ENCODE data around the gene CPT1C.

DNA sequence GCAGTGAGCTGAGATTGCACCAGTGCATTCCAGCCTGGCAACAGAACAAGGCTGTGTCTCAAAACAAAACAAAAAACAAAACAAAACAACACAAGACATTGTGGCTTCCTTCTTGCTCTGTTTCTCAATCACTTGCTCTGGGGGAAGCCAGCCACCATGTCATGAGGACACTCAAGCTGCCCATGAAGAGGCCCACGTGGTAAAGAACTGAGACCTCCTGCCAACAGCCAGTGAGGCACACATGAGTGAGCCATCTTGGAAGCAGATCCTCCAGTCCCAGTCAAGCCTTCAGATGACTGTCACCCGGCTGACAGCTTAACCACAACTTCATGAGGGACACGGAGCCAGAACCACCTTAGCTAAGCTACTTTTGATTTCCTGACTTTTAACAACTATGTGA, 25.2 kb downstream of the CPT1C start:
- TF ChIP-seq POLR2A (IDR thresholded peaks at IDR 0.05; ENCODE audit: low read depth, low read length) (no peak), MYC (IDR thresholded peaks at IDR 0.05; ENCODE audit: low read depth, low read length) (no peak), EZH2 (IDR thresholded peaks at IDR 0.05; ENCODE audit: borderline replicate concordance, low read depth, low read length, severe bottlenecking) (no peak), JUN (IDR thresholded peaks at IDR 0.05; ENCODE audit: borderline replicate concordance, insufficient read depth, insufficient read length, low read depth) (no peak)
- TF ChIP-seq, protein P1, sequence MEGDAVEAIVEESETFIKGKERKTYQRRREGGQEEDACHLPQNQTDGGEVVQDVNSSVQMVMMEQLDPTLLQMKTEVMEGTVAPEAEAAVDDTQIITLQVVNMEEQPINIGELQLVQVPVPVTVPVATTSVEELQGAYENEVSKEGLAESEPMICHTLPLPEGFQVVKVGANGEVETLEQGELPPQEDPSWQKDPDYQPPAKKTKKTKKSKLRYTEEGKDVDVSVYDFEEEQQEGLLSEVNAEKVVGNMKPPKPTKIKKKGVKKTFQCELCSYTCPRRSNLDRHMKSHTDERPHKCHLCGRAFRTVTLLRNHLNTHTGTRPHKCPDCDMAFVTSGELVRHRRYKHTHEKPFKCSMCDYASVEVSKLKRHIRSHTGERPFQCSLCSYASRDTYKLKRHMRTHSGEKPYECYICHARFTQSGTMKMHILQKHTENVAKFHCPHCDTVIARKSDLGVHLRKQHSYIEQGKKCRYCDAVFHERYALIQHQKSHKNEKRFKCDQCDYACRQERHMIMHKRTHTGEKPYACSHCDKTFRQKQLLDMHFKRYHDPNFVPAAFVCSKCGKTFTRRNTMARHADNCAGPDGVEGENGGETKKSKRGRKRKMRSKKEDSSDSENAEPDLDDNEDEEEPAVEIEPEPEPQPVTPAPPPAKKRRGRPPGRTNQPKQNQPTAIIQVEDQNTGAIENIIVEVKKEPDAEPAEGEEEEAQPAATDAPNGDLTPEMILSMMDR (IDR thresholded peaks at IDR 0.05; ENCODE audit: extremely low read depth in 1 of 2, insufficient read depth in 1 of 2, low read depth in 1 of 2, low read length in 2 of 2): no peak
- TF ChIP-seq, protein P2, sequence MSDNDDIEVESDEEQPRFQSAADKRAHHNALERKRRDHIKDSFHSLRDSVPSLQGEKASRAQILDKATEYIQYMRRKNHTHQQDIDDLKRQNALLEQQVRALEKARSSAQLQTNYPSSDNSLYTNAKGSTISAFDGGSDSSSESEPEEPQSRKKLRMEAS (IDR thresholded peaks at IDR 0.05; ENCODE audit: insufficient read depth, insufficient read length): no peak
